GM19328 (cell line): ENCODE data around the gene ADAMTS9.

ENCODE experiments used
- ATAC-seq: cut with Tn5 transposase; IDR thresholded peaks from one replicate; pipeline ENCODE4 v1.9.1; 2021; ENCODE audit warnings: mild to moderate bottlenecking, moderate library complexity; ENCODE audit not compliant: unreplicated experiment

Gene ADAMTS9

GRCh38 chr3:64625381-64625780 is 62.4 kb downstream of the ADAMTS9 start:
- no peak for ATAC-seq

GRCh38 chr3:64623125-64623524 is 64.7 kb downstream of the ADAMTS9 start:
- no peak for ATAC-seq

- no peak for ATAC-seq
Observed at GRCh38 chr3:64621726-64622395, 65.9 kb downstream of the ADAMTS9 start.

GRCh38 chr3:64621275-64621674 is 66.5 kb downstream of the ADAMTS9 start:
- ATAC-seq = no peak

- ATAC-seq = no peak
Observed at GRCh38 chr3:64620020-64620419, 67.8 kb downstream of the ADAMTS9 start.

- no peak for ATAC-seq
Observed at GRCh38 chr3:64619216-64619615, 68.6 kb downstream of the ADAMTS9 start.

GRCh38 chr3:64617610-64618009 is 70.2 kb downstream of the ADAMTS9 start:
- no peak for ATAC-seq

- no peak for ATAC-seq
Observed at GRCh38 chr3:64616953-64617352, 70.8 kb downstream of the ADAMTS9 start.

- ATAC-seq = no peak
Observed at GRCh38 chr3:64612916-64613526, 74.8 kb downstream of the ADAMTS9 start.

GRCh38 chr3:64612082-64612860 is 75.5 kb downstream of the ADAMTS9 start:
- ATAC-seq = no peak

- no peak for ATAC-seq
Observed at GRCh38 chr3:64608741-64609140, 79.1 kb downstream of the ADAMTS9 start.

- no peak for ATAC-seq
Observed at GRCh38 chr3:64607032-64607551, 80.7 kb downstream of the ADAMTS9 start.

GRCh38 chr3:64604313-64604712 is 83.5 kb downstream of the ADAMTS9 start:
- no peak for ATAC-seq

GRCh38 chr3:64601824-64602223 is 86.0 kb downstream of the ADAMTS9 start:
- ATAC-seq = no peak

- no peak for ATAC-seq
Observed at GRCh38 chr3:64600246-64600950, 87.4 kb downstream of the ADAMTS9 start.

GRCh38 chr3:64599651-64600050 is 88.1 kb downstream of the ADAMTS9 start:
- no peak for ATAC-seq

- no peak for ATAC-seq
Observed at GRCh38 chr3:64595253-64595694, 92.5 kb downstream of the ADAMTS9 start.

- no peak for ATAC-seq
Observed at GRCh38 chr3:64594134-64594533, 93.7 kb downstream of the ADAMTS9 start.

GRCh38 chr3:64593350-64593749 is 94.5 kb downstream of the ADAMTS9 start:
- no peak for ATAC-seq

- no peak for ATAC-seq
Observed at GRCh38 chr3:64591615-64592014, 96.2 kb downstream of the ADAMTS9 start.

- no peak for ATAC-seq
Observed at GRCh38 chr3:64588380-64588779, 99.4 kb downstream of the ADAMTS9 start.
